IPS-18a (cell line): ENCODE data around the gene ESRP2.

Experiments
- H3K27ac ChIP-seq: one replicate; pipeline ENCODE4 v1.5.1; 2013; ENCODE audit warnings: low read length
- H3K27me3 ChIP-seq: one replicate; pipeline ENCODE4 v1.6.1; 2013; ENCODE audit warnings: mild to moderate bottlenecking, low read length; ENCODE audit not compliant: control insufficient read depth, insufficient read depth
- H3K36me3 ChIP-seq: one replicate; pipeline ENCODE4 v1.6.1; 2013; ENCODE audit warnings: low read depth, low read length; ENCODE audit not compliant: control insufficient read depth
- H3K4me1 ChIP-seq: one replicate; pipeline ENCODE4 v1.6.1; 2013; ENCODE audit warnings: low read depth, low read length; ENCODE audit not compliant: control insufficient read depth
- H3K4me3 ChIP-seq: one replicate; pipeline ENCODE4 v1.5.1; 2013; ENCODE audit warnings: low read length
- H3K9ac ChIP-seq: one replicate; pipeline ENCODE4 v1.6.1; 2013; ENCODE audit warnings: mild to moderate bottlenecking, low read length, moderate library complexity
- H3K9me3 ChIP-seq: one replicate; pipeline ENCODE4 v1.6.1; 2013; ENCODE audit warnings: low read depth, low read length; ENCODE audit not compliant: control insufficient read depth

ESRP2 gene

GRCh38 chr16:68234188-68235107, 1.5 kb downstream of the ESRP2 start:
- Histone ChIP-seq H3K27me3 (peaks cover 30% of the 10 kb centered on the region), H3K36me3 (peaks cover 37% of the 10 kb centered on the region), H3K4me3 (peak overlapping the region; percentile 91), H3K9me3 (no peaks in the 10 kb centered on the region), H3K4me1 (peaks cover 22% of the 10 kb centered on the region), H3K9ac (peak overlapping the region; percentile 89), H3K27ac (no peak overlapping the region)

GRCh38 chr16:68233835-68234187, 2.1 kb downstream of the ESRP2 start:
- no peak overlapping the region for H3K27ac ChIP-seq
- H3K9ac ChIP-seq = no peak overlapping the region

GRCh38 chr16:68233085-68233834, 2.7 kb downstream of the ESRP2 start:
- Histone ChIP-seq H3K9me3 (no peaks in the 10 kb centered on the region), H3K9ac (no peak overlapping the region), H3K4me1 (peaks cover 22% of the 10 kb centered on the region), H3K36me3 (peaks cover 46% of the 10 kb centered on the region), H3K4me3 (no peak overlapping the region), H3K27me3 (peaks cover 23% of the 10 kb centered on the region), H3K27ac (no peak overlapping the region)

More at GRCh38 chr16:68233835-68234187, 2.1 kb downstream of the ESRP2 start:
- H3K4me3 ChIP-seq = peak overlapping the region; percentile 91
- H3K36me3 ChIP-seq = peaks cover 41% of the 10 kb centered on the region
- H3K4me1 ChIP-seq = peaks cover 22% of the 10 kb centered on the region
- peaks cover 24% of the 10 kb centered on the region for H3K27me3 ChIP-seq
- no peaks in the 10 kb centered on the region for H3K9me3 ChIP-seq

- Histone ChIP-seq H3K4me1 (peaks cover 22% of the 10 kb centered on the region), H3K27me3 (peaks cover 23% of the 10 kb centered on the region), H3K27ac (no peak overlapping the region), H3K36me3 (peaks cover 51% of the 10 kb centered on the region), H3K4me3 (no peak overlapping the region), H3K9ac (no peak overlapping the region), H3K9me3 (no peaks in the 10 kb centered on the region)
Measured at GRCh38 chr16:68232335-68232734, 3.6 kb downstream of the ESRP2 start.

- Histone ChIP-seq H3K27ac (no peak overlapping the region), H3K36me3 (peaks cover 53% of the 10 kb centered on the region), H3K9ac (no peak overlapping the region), H3K4me3 (no peak overlapping the region), H3K4me1 (peaks cover 17% of the 10 kb centered on the region), H3K9me3 (no peaks in the 10 kb centered on the region), H3K27me3 (peaks cover 21% of the 10 kb centered on the region)
Measured at GRCh38 chr16:68231384-68232136, 4.4 kb downstream of the ESRP2 start.

GRCh38 chr16:68230956-68231355, 5.0 kb downstream of the ESRP2 start:
- no peaks in the 10 kb centered on the region for H3K9me3 ChIP-seq
- peaks cover 53% of the 10 kb centered on the region for H3K36me3 ChIP-seq
- H3K4me3 ChIP-seq = no peak overlapping the region
- peaks cover 16% of the 10 kb centered on the region for H3K27me3 ChIP-seq
- no peak overlapping the region for H3K9ac ChIP-seq
- H3K4me1 ChIP-seq = peaks cover 13% of the 10 kb centered on the region
- H3K27ac ChIP-seq = no peak overlapping the region

- H3K4me3 ChIP-seq = no peak overlapping the region
- peaks cover 53% of the 10 kb centered on the region for H3K36me3 ChIP-seq
- H3K27me3 ChIP-seq = peaks cover 10% of the 10 kb centered on the region
- H3K4me1 ChIP-seq = peaks cover 13% of the 10 kb centered on the region
- no peak overlapping the region for H3K9ac ChIP-seq
- H3K27ac ChIP-seq = no peak overlapping the region
- H3K9me3 ChIP-seq = no peaks in the 10 kb centered on the region
Measured at GRCh38 chr16:68230176-68230571, 5.8 kb downstream of the ESRP2 start.

- no peak overlapping the region for H3K4me3 ChIP-seq
- H3K27ac ChIP-seq = no peak overlapping the region
- no peak overlapping the region for H3K9ac ChIP-seq
- H3K9me3 ChIP-seq = no peaks in the 10 kb centered on the region
- peaks cover 53% of the 10 kb centered on the region for H3K36me3 ChIP-seq
- peaks cover 4% of the 10 kb centered on the region for H3K27me3 ChIP-seq
- H3K4me1 ChIP-seq = peaks cover 11% of the 10 kb centered on the region
Measured at GRCh38 chr16:68229431-68230175, 6.3 kb downstream of the ESRP2 start.

- H3K9ac ChIP-seq = no peak overlapping the region
- peaks cover 53% of the 10 kb centered on the region for H3K36me3 ChIP-seq
- no peak overlapping the region for H3K4me3 ChIP-seq
- peaks cover 1% of the 10 kb centered on the region for H3K4me1 ChIP-seq
- H3K27me3 ChIP-seq = no peaks in the 10 kb centered on the region
- H3K9me3 ChIP-seq = no peaks in the 10 kb centered on the region
- H3K27ac ChIP-seq = no peak overlapping the region
Measured at GRCh38 chr16:68228652-68229051, 7.3 kb downstream of the ESRP2 start.

GRCh38 chr16:68227850-68228553, 7.9 kb downstream of the ESRP2 start:
- Histone ChIP-seq H3K9me3 (no peaks in the 10 kb centered on the region), H3K27me3 (no peaks in the 10 kb centered on the region), H3K36me3 (peaks cover 47% of the 10 kb centered on the region), H3K27ac (no peak overlapping the region), H3K9ac (no peak overlapping the region), H3K4me1 (no peaks in the 10 kb centered on the region), H3K4me3 (no peak overlapping the region)
